ENCODE results near the gene NR5A1.

NR5A1 gene

DNA sequence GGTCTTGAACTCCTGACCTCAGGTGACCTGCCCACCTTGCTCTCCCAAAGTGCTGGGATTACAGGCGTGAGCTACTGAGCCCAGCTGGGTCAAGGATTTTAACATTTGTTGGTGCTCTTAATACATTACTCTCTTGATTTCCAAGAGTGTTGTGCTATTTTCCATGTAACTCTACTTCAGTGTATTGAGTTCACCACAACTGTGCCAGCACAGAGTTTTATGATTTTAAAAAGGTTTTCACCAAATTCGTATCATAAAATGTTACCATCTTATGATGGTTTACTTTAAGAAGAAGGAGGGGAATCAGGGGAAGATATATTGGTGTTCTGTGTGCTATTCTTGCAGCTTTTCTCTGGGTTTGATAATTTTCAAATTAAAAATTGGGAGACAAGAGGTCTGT lies 63.6 kb downstream of the NR5A1 start:
- 100% methylated on average over 2 of the region's 2 CpGs for WGBS
- H3K27me3 ChIP-seq (ENCODE audit: control insufficient read depth in 1 of 2, insufficient read depth in 1 of 2, low read length in 2 of 2), result peaks cover 11 to 24% of the 10 kb centered on the region in 2 experiments
- H4K8ac ChIP-seq (ENCODE audit: low read length), result no peak overlapping the region
- no peak overlapping the region for H4K91ac ChIP-seq (ENCODE audit: low read length)
- H3K4me3 ChIP-seq (ENCODE audit: insufficient read depth in 1 of 2, low read depth in 1 of 2, low read length in 2 of 2), result no peak overlapping the region
- no peak overlapping the region for H3K4me2 ChIP-seq (ENCODE audit: low read length, poor library complexity, severe bottlenecking)
- H3K18ac ChIP-seq (ENCODE audit: low read depth in 1 of 2, low read length in 2 of 2), result no peak overlapping the region
- H2BK5ac ChIP-seq (ENCODE audit: low read depth, low read length, poor library complexity, severe bottlenecking), result no peak overlapping the region
- H3K4me1 ChIP-seq (ENCODE audit: control insufficient read depth, insufficient read depth, low read depth, low read length), result no peaks in the 10 kb centered on the region
- H2BK120ac ChIP-seq (ENCODE audit: low read depth, low read length), result no peak overlapping the region
- no peak overlapping the region for H2BK12ac ChIP-seq (ENCODE audit: low read length in 2 of 2)
- no peak overlapping the region for H2AFZ ChIP-seq (ENCODE audit: low read depth, low read length)
- no peaks in the 10 kb centered on the region for H3K79me1 ChIP-seq (replicated peaks; ENCODE audit: low read length, poor library complexity, severe bottlenecking)
- no peak overlapping the region for H3K9ac ChIP-seq (ENCODE audit: low read length)
- H3K14ac ChIP-seq (ENCODE audit: low read length in 2 of 2), result no peak overlapping the region
- peaks cover 18% of the 10 kb centered on the region for H3K9me3 ChIP-seq (ENCODE audit: control insufficient read depth, low read length)
- H3K27ac ChIP-seq (ENCODE audit: low read length, poor library complexity, severe bottlenecking), result no peak overlapping the region
- H2BK15ac ChIP-seq (ENCODE audit: low read depth, poor library complexity, severe bottlenecking), result no peak overlapping the region
- DNase-seq, result no peak
- H3K36me3 ChIP-seq (ENCODE audit: control insufficient read depth in 1 of 2, insufficient read depth in 2 of 2, low read depth in 1 of 2, low read length in 2 of 2), result no peaks in the 10 kb centered on the region
- no peak overlapping the region for H2AK5ac ChIP-seq (ENCODE audit: low read length, severe bottlenecking)
- H3K23ac ChIP-seq (ENCODE audit: low read length in 2 of 2), result no peak overlapping the region
- no peak overlapping the region for H3K4ac ChIP-seq (ENCODE audit: low read depth in 1 of 2, low read length in 2 of 2)

DNA sequence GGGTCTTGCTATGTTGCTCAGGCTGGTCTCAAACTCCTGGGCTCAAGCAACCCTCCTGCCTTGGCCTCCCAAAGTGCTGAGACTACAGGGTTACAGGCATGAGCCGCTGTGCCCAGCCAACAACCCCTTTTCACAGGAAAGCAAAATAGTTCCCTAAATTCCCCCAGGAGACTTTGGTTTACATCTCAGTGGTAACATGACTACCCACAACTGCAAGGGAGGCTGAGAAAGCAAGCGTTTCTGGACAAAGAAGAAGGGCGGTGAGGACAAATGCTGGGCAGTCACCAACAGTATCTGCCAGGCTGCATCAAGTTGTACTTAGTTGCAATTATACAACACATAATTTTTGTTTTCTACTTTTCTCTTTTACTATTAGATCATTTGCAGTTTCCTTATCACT lies 64.4 kb downstream of the NR5A1 start:
- peaks cover 8 to 30% of the 10 kb centered on the region in 2 experiments for H3K27me3 ChIP-seq (ENCODE audit: control insufficient read depth in 1 of 2, insufficient read depth in 1 of 2, low read length in 2 of 2)
- no peaks in the 10 kb centered on the region for H3K36me3 ChIP-seq (ENCODE audit: control insufficient read depth in 1 of 2, insufficient read depth in 2 of 2, low read depth in 1 of 2, low read length in 2 of 2)
- no peak overlapping the region for H2BK120ac ChIP-seq (ENCODE audit: low read depth, low read length)
- H2AK5ac ChIP-seq (ENCODE audit: low read length, severe bottlenecking), result no peak overlapping the region
- DNase-seq, result no peak
- no peak overlapping the region for H2BK15ac ChIP-seq (ENCODE audit: low read depth, poor library complexity, severe bottlenecking)
- H2AFZ ChIP-seq (ENCODE audit: low read depth, low read length), result no peak overlapping the region
- no peak overlapping the region for H3K14ac ChIP-seq (ENCODE audit: low read length in 2 of 2)
- peaks cover 18% of the 10 kb centered on the region for H3K9me3 ChIP-seq (ENCODE audit: control insufficient read depth, low read length)
- H3K27ac ChIP-seq (ENCODE audit: low read length, poor library complexity, severe bottlenecking), result no peak overlapping the region
- H3K4me2 ChIP-seq (ENCODE audit: low read length, poor library complexity, severe bottlenecking), result no peak overlapping the region
- 87% methylated on average over 3 of the region's 3 CpGs for WGBS
- H3K79me1 ChIP-seq (replicated peaks; ENCODE audit: low read length, poor library complexity, severe bottlenecking), result no peaks in the 10 kb centered on the region
- H3K9ac ChIP-seq (ENCODE audit: low read length), result no peak overlapping the region
- no peak overlapping the region for H3K4me3 ChIP-seq (ENCODE audit: insufficient read depth in 1 of 2, low read depth in 1 of 2, low read length in 2 of 2)
- no peak overlapping the region for H3K4ac ChIP-seq (ENCODE audit: low read depth in 1 of 2, low read length in 2 of 2)
- H2BK5ac ChIP-seq (ENCODE audit: low read depth, low read length, poor library complexity, severe bottlenecking), result no peak overlapping the region
- H3K4me1 ChIP-seq (ENCODE audit: control insufficient read depth, insufficient read depth, low read depth, low read length), result no peaks in the 10 kb centered on the region
- no peak overlapping the region for H2BK12ac ChIP-seq (ENCODE audit: low read length in 2 of 2)
- H3K23ac ChIP-seq (ENCODE audit: low read length in 2 of 2), result no peak overlapping the region
- no peak overlapping the region for H4K8ac ChIP-seq (ENCODE audit: low read length)
- no peak overlapping the region for H3K18ac ChIP-seq (ENCODE audit: low read depth in 1 of 2, low read length in 2 of 2)
- H4K91ac ChIP-seq (ENCODE audit: low read length), result no peak overlapping the region

DNA sequence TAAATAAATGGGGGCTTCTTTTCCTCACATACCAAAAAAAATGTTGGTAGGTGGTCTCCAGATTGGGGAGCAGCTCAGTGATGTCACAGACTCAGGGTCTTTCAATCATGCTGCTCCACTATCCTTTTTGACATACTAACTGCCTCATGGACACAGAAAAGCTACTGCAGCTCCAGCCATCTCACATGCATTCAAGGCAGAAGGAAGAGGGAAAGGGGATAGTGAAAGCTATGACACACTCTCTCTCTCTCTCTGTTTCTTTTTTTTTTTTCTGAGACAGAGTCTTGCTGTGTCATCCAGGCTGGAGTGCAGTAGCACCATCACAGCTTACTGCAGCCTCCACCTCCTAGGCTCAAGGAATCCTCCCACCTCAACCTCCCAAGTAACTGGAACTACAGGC lies 64.8 kb downstream of the NR5A1 start:
- no peak overlapping the region for H3K4me2 ChIP-seq (ENCODE audit: low read length, poor library complexity, severe bottlenecking)
- no peak overlapping the region for H2BK12ac ChIP-seq (ENCODE audit: low read length in 2 of 2)
- H3K4ac ChIP-seq (ENCODE audit: low read depth in 1 of 2, low read length in 2 of 2), result no peak overlapping the region
- DNase-seq, result no peak
- no peak overlapping the region for H2AFZ ChIP-seq (ENCODE audit: low read depth, low read length)
- no peak overlapping the region for H2BK5ac ChIP-seq (ENCODE audit: low read depth, low read length, poor library complexity, severe bottlenecking)
- no peak overlapping the region for H2BK15ac ChIP-seq (ENCODE audit: low read depth, poor library complexity, severe bottlenecking)
- no peak overlapping the region for H3K9ac ChIP-seq (ENCODE audit: low read length)
- no peak overlapping the region for H2BK120ac ChIP-seq (ENCODE audit: low read depth, low read length)
- peaks cover 18% of the 10 kb centered on the region for H3K9me3 ChIP-seq (ENCODE audit: control insufficient read depth, low read length)
- H3K18ac ChIP-seq (ENCODE audit: low read depth in 1 of 2, low read length in 2 of 2), result no peak overlapping the region
- H4K91ac ChIP-seq (ENCODE audit: low read length), result no peak overlapping the region
- H3K36me3 ChIP-seq (ENCODE audit: control insufficient read depth in 1 of 2, insufficient read depth in 2 of 2, low read depth in 1 of 2, low read length in 2 of 2), result no peaks in the 10 kb centered on the region
- no peaks in the 10 kb centered on the region for H3K4me1 ChIP-seq (ENCODE audit: control insufficient read depth, insufficient read depth, low read depth, low read length)
- no peak overlapping the region for H3K23ac ChIP-seq (ENCODE audit: low read length in 2 of 2)
- H4K8ac ChIP-seq (ENCODE audit: low read length), result no peak overlapping the region
- H3K14ac ChIP-seq (ENCODE audit: low read length in 2 of 2), result no peak overlapping the region
- H3K79me1 ChIP-seq (replicated peaks; ENCODE audit: low read length, poor library complexity, severe bottlenecking), result no peaks in the 10 kb centered on the region
- H3K4me3 ChIP-seq (ENCODE audit: insufficient read depth in 1 of 2, low read depth in 1 of 2, low read length in 2 of 2), result no peak overlapping the region
- H3K27ac ChIP-seq (ENCODE audit: low read length, poor library complexity, severe bottlenecking), result no peak overlapping the region
- peaks cover 8 to 31% of the 10 kb centered on the region in 2 experiments for H3K27me3 ChIP-seq (ENCODE audit: control insufficient read depth in 1 of 2, insufficient read depth in 1 of 2, low read length in 2 of 2)
- no peak overlapping the region for H2AK5ac ChIP-seq (ENCODE audit: low read length, severe bottlenecking)

DNA sequence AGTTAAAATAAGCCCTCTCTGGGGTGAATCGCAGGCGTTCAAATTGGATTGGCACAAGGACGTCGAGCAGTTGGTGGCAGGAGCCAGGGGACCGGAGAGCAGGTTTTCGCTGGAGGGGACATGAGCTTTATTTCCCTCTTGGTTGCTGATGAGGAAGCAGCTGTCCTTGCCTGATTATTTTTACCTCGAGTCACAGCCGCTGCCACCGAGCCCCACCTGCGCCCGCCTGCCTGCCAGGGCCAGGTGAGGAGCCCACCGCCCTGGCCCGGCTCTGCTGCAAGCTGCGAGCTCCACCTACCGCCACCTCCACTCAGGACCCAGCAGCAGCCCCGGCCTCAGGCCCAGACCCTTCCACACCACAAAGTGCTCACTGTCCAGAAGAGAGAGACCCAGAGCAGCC lies 65.9 kb downstream of the NR5A1 start:
- Histone ChIP-seq H3K4me2 (ENCODE audit: low read length, poor library complexity, severe bottlenecking) (no peak overlapping the region), H3K23ac (ENCODE audit: low read length in 2 of 2) (no peak overlapping the region), H3K18ac (ENCODE audit: low read depth in 1 of 2, low read length in 2 of 2) (no peak overlapping the region), H3K36me3 (ENCODE audit: control insufficient read depth in 1 of 2, insufficient read depth in 2 of 2, low read depth in 1 of 2, low read length in 2 of 2) (no peaks in the 10 kb centered on the region), H4K8ac (ENCODE audit: low read length) (no peak overlapping the region), H2BK12ac (ENCODE audit: low read length in 2 of 2) (no peak overlapping the region), H3K27me3 (ENCODE audit: control insufficient read depth in 1 of 2, insufficient read depth in 1 of 2, low read length in 2 of 2) (peaks cover 8 to 27% of the 10 kb centered on the region in 2 experiments), H3K9me3 (ENCODE audit: control insufficient read depth, low read length) (peaks cover 18% of the 10 kb centered on the region), H3K9ac (ENCODE audit: low read length) (no peak overlapping the region), H2BK5ac (ENCODE audit: low read depth, low read length, poor library complexity, severe bottlenecking) (no peak overlapping the region), H3K4ac (ENCODE audit: low read depth in 1 of 2, low read length in 2 of 2) (no peak overlapping the region), H3K4me3 (ENCODE audit: insufficient read depth in 1 of 2, low read depth in 1 of 2, low read length in 2 of 2) (peak overlapping the region in 1 of 2 experiments; percentile 16), H2BK15ac (ENCODE audit: low read depth, poor library complexity, severe bottlenecking) (no peak overlapping the region), H3K4me1 (ENCODE audit: control insufficient read depth, insufficient read depth, low read depth, low read length) (no peaks in the 10 kb centered on the region), H3K79me1 (replicated peaks; ENCODE audit: low read length, poor library complexity, severe bottlenecking) (no peaks in the 10 kb centered on the region), H2AFZ (ENCODE audit: low read depth, low read length) (no peak overlapping the region), H2BK120ac (ENCODE audit: low read depth, low read length) (no peak overlapping the region), H3K27ac (ENCODE audit: low read length, poor library complexity, severe bottlenecking) (no peak overlapping the region), H3K14ac (ENCODE audit: low read length in 2 of 2) (no peak overlapping the region), H4K91ac (ENCODE audit: low read length) (no peak overlapping the region), H2AK5ac (ENCODE audit: low read length, severe bottlenecking) (no peak overlapping the region)
- whole genome bisulfite sequencing, result 88% methylated on average over 14 of the region's 16 CpGs
- no peak for DNase-seq

Measured in mesenchymal stem cell (in vitro differentiated cells and primary cell).